ENCODE data around the gene THSD4. TPM values are rescaled to one million over a fixed set of nuclear protein-coding genes. Genes with fewer than 3 reads are reported as not detected.

THSD4 gene
- total and polyA plus RNA-seq, 2 experiments from 2014 or later = 5.1 to 25.5 TPM

GRCh38 chr15:71455107-71455506, 339.8 kb downstream of the THSD4 start:
- H3K4me1 ChIP-seq (ENCODE audit: low read depth) = peaks cover 4% of the 10 kb centered on the region
- no peak overlapping the region for H3K4me3 ChIP-seq
- no peak for DNase-seq (ENCODE audit: low read depth in 1 of 2, low spot score in 1 of 2)
- no peaks in the 10 kb centered on the region for H3K36me3 ChIP-seq
- TF ChIP-seq CTCF (IDR thresholded peaks at IDR 0.05; ENCODE audit: low read depth, low read length) = no peak
- H3K27me3 ChIP-seq = no peaks in the 10 kb centered on the region
- no peak overlapping the region for H3K27ac ChIP-seq
- no peaks in the 10 kb centered on the region for H3K9me3 ChIP-seq (ENCODE audit: low read depth)

- no peak for TF ChIP-seq CTCF (IDR thresholded peaks at IDR 0.05; ENCODE audit: low read depth, low read length)
- H3K27ac ChIP-seq = no peak overlapping the region
- no peak overlapping the region for H3K4me3 ChIP-seq
- peaks cover 4% of the 10 kb centered on the region for H3K4me1 ChIP-seq (ENCODE audit: low read depth)
- H3K27me3 ChIP-seq = no peaks in the 10 kb centered on the region
- no peak for DNase-seq (ENCODE audit: low read depth in 1 of 2, low spot score in 1 of 2)
- H3K9me3 ChIP-seq (ENCODE audit: low read depth) = no peaks in the 10 kb centered on the region
- no peaks in the 10 kb centered on the region for H3K36me3 ChIP-seq
Measured at GRCh38 chr15:71455878-71456277, 340.6 kb downstream of the THSD4 start.

GRCh38 chr15:71456362-71456761, 341.1 kb downstream of the THSD4 start:
- no peaks in the 10 kb centered on the region for H3K27me3 ChIP-seq
- H3K36me3 ChIP-seq = no peaks in the 10 kb centered on the region
- H3K9me3 ChIP-seq (ENCODE audit: low read depth) = no peaks in the 10 kb centered on the region
- no peak overlapping the region for H3K27ac ChIP-seq
- peaks cover 4% of the 10 kb centered on the region for H3K4me1 ChIP-seq (ENCODE audit: low read depth)
- no peak for TF ChIP-seq CTCF (IDR thresholded peaks at IDR 0.05; ENCODE audit: low read depth, low read length)
- H3K4me3 ChIP-seq = no peak overlapping the region
- DNase-seq (ENCODE audit: low read depth in 1 of 2, low spot score in 1 of 2) = no peak

GRCh38 chr15:71456811-71457210, 341.5 kb downstream of the THSD4 start:
- no peaks in the 10 kb centered on the region for H3K9me3 ChIP-seq (ENCODE audit: low read depth)
- no peak overlapping the region for H3K4me3 ChIP-seq
- no peak for DNase-seq (ENCODE audit: low read depth in 1 of 2, low spot score in 1 of 2)
- no peak for TF ChIP-seq CTCF (IDR thresholded peaks at IDR 0.05; ENCODE audit: low read depth, low read length)
- H3K4me1 ChIP-seq (ENCODE audit: low read depth) = peaks cover 4% of the 10 kb centered on the region
- H3K27ac ChIP-seq = no peak overlapping the region
- H3K36me3 ChIP-seq = no peaks in the 10 kb centered on the region
- no peaks in the 10 kb centered on the region for H3K27me3 ChIP-seq

- H3K27me3 ChIP-seq = no peaks in the 10 kb centered on the region
- H3K4me3 ChIP-seq = no peak overlapping the region
- DNase-seq (ENCODE audit: low read depth in 1 of 2, low spot score in 1 of 2) = no peak
- TF ChIP-seq CTCF (IDR thresholded peaks at IDR 0.05; ENCODE audit: low read depth, low read length) = no peak
- H3K36me3 ChIP-seq = no peaks in the 10 kb centered on the region
- H3K9me3 ChIP-seq (ENCODE audit: low read depth) = no peaks in the 10 kb centered on the region
- H3K27ac ChIP-seq = no peak overlapping the region
- no peaks in the 10 kb centered on the region for H3K4me1 ChIP-seq (ENCODE audit: low read depth)
Measured at GRCh38 chr15:71458089-71458660, 342.9 kb downstream of the THSD4 start.

Measured in cardiac muscle cell (in vitro differentiated cells and primary cell).